SIG-M5 (cell line): ENCODE data around the gene AP2A1.

Source experiments
- DNase-seq: peaks from one replicate; lab custom pipeline; 2025; lab: John Stamatoyannopoulos, UW

The AP2A1 gene

GRCh38 chr19:49793561-49793840, 26.7 kb downstream of the AP2A1 start:
- no peak for DNase-seq

- DNase-seq, result no peak
Measured at GRCh38 chr19:49795615-49796014, 28.8 kb downstream of the AP2A1 start.

- DNase-seq, result no peak
Measured at GRCh38 chr19:49798574-49798973, 31.8 kb downstream of the AP2A1 start.

- no peak for DNase-seq
Measured at GRCh38 chr19:49799271-49799797, 32.5 kb downstream of the AP2A1 start.

GRCh38 chr19:49799798-49800376, 33.1 kb downstream of the AP2A1 start:
- DNase-seq, result no peak

GRCh38 chr19:49800771-49801170, 34.0 kb downstream of the AP2A1 start:
- no peak for DNase-seq

GRCh38 chr19:49801401-49801888, 34.6 kb downstream of the AP2A1 start:
- no peak for DNase-seq

- DNase-seq, result no peak
Measured at GRCh38 chr19:49801966-49802661, 35.3 kb downstream of the AP2A1 start.

GRCh38 chr19:49802836-49803528, 36.2 kb downstream of the AP2A1 start:
- no peak for DNase-seq

GRCh38 chr19:49803529-49803856, 36.7 kb downstream of the AP2A1 start:
- no peak for DNase-seq

- no peak for DNase-seq
Measured at GRCh38 chr19:49805822-49806619, 39.2 kb downstream of the AP2A1 start.

- DNase-seq, result no peak
Measured at GRCh38 chr19:49806620-49806959, 39.8 kb downstream of the AP2A1 start.

GRCh38 chr19:49807058-49807903, 40.5 kb downstream of the AP2A1 start:
- no peak for DNase-seq

- no peak for DNase-seq
Measured at GRCh38 chr19:49807904-49808675, 41.3 kb downstream of the AP2A1 start.

- no peak for DNase-seq
Measured at GRCh38 chr19:49808711-49809159, 41.9 kb downstream of the AP2A1 start.

- DNase-seq, result no peak
Measured at GRCh38 chr19:49809160-49809940, 42.5 kb downstream of the AP2A1 start.

GRCh38 chr19:49809941-49810389, 43.2 kb downstream of the AP2A1 start:
- no peak for DNase-seq

- no peak for DNase-seq
Measured at GRCh38 chr19:49811328-49811727, 44.5 kb downstream of the AP2A1 start.

- no peak for DNase-seq
Measured at GRCh38 chr19:49812452-49812996, 45.7 kb downstream of the AP2A1 start.
